Heart right ventricle (tissue), 16 donors: ENCODE data around the gene LYST. TPM values are rescaled to one million over a fixed set of nuclear protein-coding genes. Genes with fewer than 3 reads are reported as not detected.

Experiments
- ATAC-seq, 8 donors: fragments of 200-7000 bp; cut with Tn5 transposase; one replicate each; pipeline ENCODE4 v1.9.1; 2020; ENCODE audit warnings: mild to moderate bottlenecking in 8 of 8, moderate library complexity in 8 of 8, moderate number of reproducible peaks in 1 of 8
- DNase-seq, 2 donors: peaks; one replicate each; pipeline ENCODE4 v3.0.0-alpha.2; 2020
- H3K27ac ChIP-seq, 10 donors: fragments of 200-600 bp; sonication (generic) in 2 of 10; one replicate each; pipeline versions ENCODE4 v1.5.0 to v1.8.0; 2020 to 2022; ENCODE audit warnings: mild to moderate bottlenecking in 3 of 10
- H3K27me3 ChIP-seq, 7 donors: fragments of 200-600 bp; one replicate each; pipeline ENCODE4 v1.8.0; 2021 to 2022; ENCODE audit warnings: mild to moderate bottlenecking in 2 of 7
- H3K36me3 ChIP-seq, 9 donors: fragments of 200-600 bp; sonication (generic) in 1 of 9; one replicate each; pipeline versions ENCODE4 v1.5.0 to v1.8.0; 2020 to 2022; ENCODE audit warnings: mild to moderate bottlenecking in 2 of 9
- H3K4me1 ChIP-seq, 9 donors: fragments of 200-600 bp; sonication (generic) in 1 of 9; one replicate each; pipeline versions ENCODE4 v1.5.0 to v1.8.0; 2020 to 2022; ENCODE audit warnings: mild to moderate bottlenecking in 4 of 9
- H3K4me3 ChIP-seq, 10 donors: fragments of 200-600 bp; sonication (generic) in 2 of 10; one replicate each; pipeline versions ENCODE4 v1.5.0 to v1.8.0; 2020 to 2022; ENCODE audit warnings: mild to moderate bottlenecking in 7 of 10, moderate library complexity in 2 of 10
- H3K9me3 ChIP-seq, 11 donors: fragments of 200-600 bp in 10 of 11; sonication (generic) in 2 of 11; one replicate each; pipeline versions ENCODE4 v1.5.0 to v1.8.0; 2013 to 2022; ENCODE audit warnings: mild to moderate bottlenecking in 2 of 11, control low read depth in 1 of 11, moderate library complexity in 1 of 11
- CTCF ChIP-seq, 9 donors: fragments of 200-600 bp; sonication (generic) in 2 of 9; IDR thresholded peaks; one replicate each; pipeline versions ENCODE4 v1.5.0 to v1.8.0; 2021 to 2022; ENCODE audit warnings: antibody characterized with exemption in 9 of 9, mild to moderate bottlenecking in 5 of 9, moderate library complexity in 1 of 9
- WGBS, 2 donors: extraction: QIAGEN DNeasy Blood & Tissue Kit; methylation state at CpG; one replicate each; pipeline ENCODE4 v1.1.7; 2013; ENCODE audit warnings: inconsistent platforms in 1 of 2; 5-methylcytosine and 5-hydroxymethylcytosine counted together
- intact Hi-C, 10 donors: fragments of 100-400 bp; cut with DNase I; formaldehyde crosslinking; loops; one replicate each; pipeline versions ENCODE4 v1.11.1 to v1.14.2; 2022
- polyA plus RNA-seq, 2 donors: library from polyadenylated mRNA; stranded (reverse); fragments of 200-250 nt; gene quantifications; one replicate each; pipeline ENCODE4 v1.2.3, GENCODE V29; 2013
- total RNA-seq, 10 donors: library from RNA; stranded (reverse); fragmentation: NEBNext Ultra II Directional in 3 of 10; extraction: Animal tissue kit (Norgen Biotek cat#: 25700) in 3 of 10; gene quantifications; one replicate each; pipeline versions ENCODE4 v1.2.1 to v1.2.4, GENCODE V29; 2021 to 2023
- donor health status: Arrhythmogenic right ventricular cardiomyopathy.
- donor health status: ischemic (EF 13 %, LVEDD 7.1; RV severe dilation, severe dysfunction).
- donor health status: healthy with polysubstance abuse.
- donor health status: DM: no; HTN: yes; CAD: no.
- donor health status: DM: no; HTN: no; CAD: no.
- donor health status: ischemic (EF 25% LVEDD 6.9; RV normal size, moderate dysfunction).
- donor health status: ischemic (EF 25% LVEDD 5.7; RV mildly dilated, moderate dysfunction).
- donor health status: healthy.
- donor health status: DM: yes; HTN: yes; CAD: no.
- donor health status: Ischemic cardiomyopathy.
- donor health status: ischemic (EF 35%, LVEDD 5.7; RV mildly dilated, moderate dysfunction).
- donor health status: nonischemic (EF 11% LVEDD 7.7; RV severe dilation, severe dysfunction).
- donor health status: DM: yes; HTN: yes; CAD: no.
- donor health status: PGD.
- donor health status: ischemic (EF 29% LVEDD 5.4; RV normal size, mild dysfunction).
- donor health status: nonischemic (EF 23%, LVEDD 6.1; RV moderate dilation, normal function).

Gene LYST
- total and polyA plus RNA-seq, 12 donors, result 3.3 to 13.6 (median 10.5) TPM

GRCh38 chr1:235809688-235810397 lies 56.9 kb downstream of the LYST start:
- DNase-seq (no peak), ATAC-seq (peak in 1 of 8 donors; percentile 33)
- Histone ChIP-seq H3K36me3 (peaks cover 0 to 71% (median 0%) of the 10 kb centered on the region in 9 donors), H3K27ac (no peak overlapping the region), H3K4me3 (no peak overlapping the region), H3K4me1 (peaks cover 0 to 9% (median 0%) of the 10 kb centered on the region in 9 donors), H3K27me3 (no peaks in the 10 kb centered on the region), H3K9me3 (no peaks in the 10 kb centered on the region)
- 71 to 73% methylated on average over 12 of the region's 12 CpGs for WGBS, 2 donors
- no peak for TF ChIP-seq CTCF (IDR thresholded peaks at IDR 0.05)
- intact Hi-C loops, result no loop called here

- peaks cover 0 to 85% (median 0%) of the 10 kb centered on the region in 9 donors for H3K36me3 ChIP-seq
- TF ChIP-seq CTCF (IDR thresholded peaks at IDR 0.05), result no peak
- H3K27me3 ChIP-seq, result no peaks in the 10 kb centered on the region
- no peak overlapping the region for H3K27ac ChIP-seq
- H3K9me3 ChIP-seq, result no peaks in the 10 kb centered on the region
- H3K4me3 ChIP-seq, result no peak overlapping the region
- intact Hi-C loops, result no loop called here
- ATAC-seq (no peak), DNase-seq (no peak)
- 96% methylated on average over 6 of the region's 6 CpGs for WGBS, 2 donors
- H3K4me1 ChIP-seq, result peaks cover 0 to 8% (median 0%) of the 10 kb centered on the region in 9 donors
Measured at GRCh38 chr1:235808223-235808622, 58.5 kb downstream of the LYST start.

GRCh38 chr1:235806123-235806522 lies 60.6 kb downstream of the LYST start:
- intact Hi-C loops, result no loop called here
- WGBS, 2 donors, result 97% methylated on average over 7 of the region's 7 CpGs

More at GRCh38 chr1:235806123-235806522, 60.6 kb downstream of the LYST start:
- Histone ChIP-seq H3K4me1 (peaks cover 0 to 6% (median 0%) of the 10 kb centered on the region in 9 donors), H3K36me3 (peaks cover 0 to 79% (median 0%) of the 10 kb centered on the region in 9 donors), H3K4me3 (no peak overlapping the region), H3K9me3 (no peaks in the 10 kb centered on the region), H3K27me3 (no peaks in the 10 kb centered on the region), H3K27ac (no peak overlapping the region)
- no peak for TF ChIP-seq CTCF (IDR thresholded peaks at IDR 0.05)
- ATAC-seq (no peak), DNase-seq (no peak)
